Jurkat, Clone E6-1 (cell line): Measurements from ENCODE around the gene DIO2.

Experiments
- DNase-seq: peaks from one replicate; pipeline ENCODE4 v3.0.0-alpha.2; 2011; ENCODE audit warnings: low read depth, low spot score
- H3K4me3 ChIP-seq: 2 replicates; pipeline ENCODE4 v1.5.1; 2011; ENCODE audit warnings: mild to moderate bottlenecking, low read length, control low read depth, moderate library complexity

DIO2 gene

GRCh38 chr14:80176893-80177292 is 34.4 kb downstream of the DIO2 start:
- DNase-seq, result no peak
- H3K4me3 ChIP-seq, result no peak overlapping the region

- H3K4me3 ChIP-seq, result no peak overlapping the region
- DNase-seq, result no peak
These were observed 38.8 kb downstream of the DIO2 start for GRCh38 chr14:80172375-80173051.

GRCh38 chr14:80167793-80168448 is 43.4 kb downstream of the DIO2 start:
- H3K4me3 ChIP-seq, result no peak overlapping the region

GRCh38 chr14:80164991-80165721 is 46.1 kb downstream of the DIO2 start:
- DNase-seq, result no peak

More at GRCh38 chr14:80167793-80168448, 43.4 kb downstream of the DIO2 start:
- DNase-seq, result no peak

GRCh38 chr14:80152763-80153162 is 58.5 kb downstream of the DIO2 start:
- no peak for DNase-seq
- H3K4me3 ChIP-seq, result no peak overlapping the region

More at GRCh38 chr14:80164991-80165721, 46.1 kb downstream of the DIO2 start:
- no peak overlapping the region for H3K4me3 ChIP-seq

- no peak overlapping the region for H3K4me3 ChIP-seq
- no peak for DNase-seq
These were observed 59.1 kb downstream of the DIO2 start for GRCh38 chr14:80152166-80152565.

GRCh38 chr14:80150301-80150700 is 61.0 kb downstream of the DIO2 start:
- no peak overlapping the region for H3K4me3 ChIP-seq
- no peak for DNase-seq
